NCI-H2196 (cell line): Measurements from ENCODE around the gene CFAP119.
A peak's percentile ranks its signal among the peaks of the same experiment; 100 is the strongest.

Experiments used
- DNase-seq: peaks from one replicate; lab custom pipeline; 2025; ENCODE audit not compliant: unreplicated experiment; lab: John Stamatoyannopoulos, UW

CFAP119 gene

GRCh38 chr16:30762991-30763725 is 1.3 kb upstream of the CFAP119 start:
- no peak for DNase-seq

GRCh38 chr16:30761427-30761927 is 385 bp downstream of the CFAP119 start:
- DNase-seq = no peak

DNA sequence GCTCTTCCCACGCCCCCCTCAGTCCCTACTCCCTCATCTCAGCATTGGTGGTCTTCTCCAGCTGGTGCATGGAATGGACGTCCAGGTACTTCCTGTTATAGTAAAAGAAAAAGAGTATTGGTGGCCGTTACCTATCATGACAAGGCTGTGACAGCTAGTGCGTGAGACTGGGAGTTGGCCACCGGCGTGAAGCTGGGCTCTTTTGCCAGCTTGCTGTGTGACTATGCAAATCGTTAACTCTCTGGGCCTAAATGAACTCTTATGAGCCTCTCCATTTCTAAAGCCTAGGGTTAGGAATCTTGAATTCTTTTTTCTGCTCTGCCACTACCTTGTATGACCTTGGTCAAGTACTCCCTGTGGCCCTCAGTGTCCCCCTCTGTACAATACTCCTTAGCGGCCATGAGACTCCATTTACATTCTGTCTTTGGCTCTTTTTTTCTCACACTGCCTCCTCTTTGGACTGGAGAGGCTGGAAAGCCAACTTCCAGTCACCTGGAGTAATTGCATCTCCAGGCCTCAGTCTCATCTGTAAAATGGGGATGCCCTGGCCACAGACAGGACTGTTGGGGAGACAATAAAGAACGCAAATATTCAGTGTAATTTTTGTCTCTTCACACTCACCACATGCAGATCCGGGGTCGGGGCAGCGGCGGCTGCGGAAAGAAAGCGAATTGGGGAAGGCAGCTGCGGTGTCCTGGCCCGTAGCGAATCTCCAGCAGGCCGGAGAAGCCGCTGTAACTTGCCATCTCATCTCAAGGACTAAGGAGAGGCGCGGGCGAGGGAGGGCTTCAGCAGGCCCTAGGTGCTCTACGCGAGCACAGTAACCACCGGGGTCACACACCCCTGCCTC is 1.1 kb downstream of the CFAP119 start:
- no peak for DNase-seq

- no peak for DNase-seq
Measured at GRCh38 chr16:30760001-30760559, 1.8 kb downstream of the CFAP119 start.

DNA sequence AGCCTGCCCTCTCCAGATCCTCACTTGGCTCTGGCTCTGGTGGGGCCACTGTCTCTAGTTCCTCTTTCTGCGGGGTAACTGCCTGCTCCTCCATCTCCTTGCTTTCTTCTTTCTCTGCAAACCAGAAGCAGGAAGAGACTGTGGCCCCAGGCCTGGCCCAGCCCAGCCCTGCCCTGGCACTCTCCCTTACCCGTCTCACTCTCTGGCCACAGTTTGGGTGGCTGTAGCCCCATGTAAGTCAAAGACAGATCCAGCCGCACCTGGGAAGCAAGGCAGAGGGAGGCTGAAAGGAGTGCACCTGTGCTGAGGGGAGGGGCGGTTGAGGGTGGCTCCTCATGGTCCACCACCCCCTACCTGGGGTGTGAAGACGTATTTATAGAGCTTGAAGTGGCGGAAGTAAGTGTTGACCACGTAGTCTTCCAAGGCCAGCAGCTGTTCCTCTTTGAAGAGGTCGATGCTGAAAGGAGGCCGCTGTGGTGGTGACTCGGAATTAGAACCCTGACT is 2.8 kb downstream of the CFAP119 start:
- DNase-seq = no peak

DNA sequence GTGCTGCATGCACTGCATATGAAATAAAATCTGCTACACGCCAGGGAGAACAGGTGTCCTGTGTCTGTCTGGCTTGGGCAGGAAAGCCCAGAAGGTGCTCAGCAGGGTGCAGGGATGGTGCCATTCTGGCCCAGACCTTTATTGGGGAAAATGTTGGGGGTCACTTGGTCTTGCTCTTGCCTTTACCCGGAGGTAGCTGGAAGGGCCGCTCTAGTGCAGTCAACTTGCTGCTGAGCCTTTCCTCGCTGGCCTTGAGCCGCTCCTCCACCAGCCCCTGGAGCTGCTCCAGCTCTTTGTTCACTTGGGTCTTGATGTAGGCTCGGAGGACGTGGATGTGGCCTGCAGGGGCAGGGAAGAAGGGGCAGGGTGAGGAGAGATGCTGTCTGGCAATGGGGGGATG is 4.5 kb downstream of the CFAP119 start:
- no peak for DNase-seq

DNA sequence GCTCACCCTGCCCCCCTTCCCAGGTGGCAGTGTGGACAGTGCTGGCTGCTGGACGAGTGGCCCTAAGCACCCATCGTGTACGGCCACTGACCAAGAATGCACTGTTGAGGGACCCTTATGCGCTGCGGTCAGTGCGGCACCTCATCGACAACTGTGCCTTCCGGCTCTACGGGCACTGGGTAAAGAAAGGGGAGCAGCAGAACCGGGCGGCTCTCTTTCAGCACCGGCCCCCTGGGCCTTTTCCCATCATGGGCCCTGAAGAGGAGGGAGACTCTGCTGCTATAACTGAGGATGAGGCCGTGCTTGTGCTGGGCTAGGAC is 5.1 kb downstream of the CFAP119 start:
- DNase-seq = no peak

GRCh38 chr16:30755955-30756780 is 5.7 kb downstream of the CFAP119 start:
- no peak for DNase-seq

DNA sequence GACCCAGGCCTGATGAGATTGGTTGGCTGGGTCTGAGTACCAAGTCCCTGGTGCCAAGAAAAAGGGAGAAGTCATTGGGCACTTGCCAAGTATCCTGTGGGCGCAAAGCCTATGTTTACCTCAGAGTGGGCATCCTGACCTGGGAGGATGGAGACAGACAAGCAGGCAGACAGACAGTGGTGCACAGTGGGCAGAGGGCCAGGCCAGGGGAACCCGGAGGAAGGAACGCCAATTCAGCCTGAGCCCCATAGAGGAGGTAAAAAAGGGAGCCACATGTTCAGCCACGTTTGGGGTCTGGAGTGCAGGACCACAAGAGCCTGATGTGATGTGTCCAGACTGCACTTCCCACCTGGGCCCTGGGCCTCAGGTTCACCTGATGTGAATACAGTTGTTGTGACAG is 8.3 kb downstream of the CFAP119 start:
- DNase-seq = no peak

GRCh38 chr16:30750876-30751465 is 10.9 kb downstream of the CFAP119 start:
- no peak for DNase-seq

- DNase-seq = no peak
Measured at GRCh38 chr16:30750201-30750600, 11.7 kb downstream of the CFAP119 start.

DNA sequence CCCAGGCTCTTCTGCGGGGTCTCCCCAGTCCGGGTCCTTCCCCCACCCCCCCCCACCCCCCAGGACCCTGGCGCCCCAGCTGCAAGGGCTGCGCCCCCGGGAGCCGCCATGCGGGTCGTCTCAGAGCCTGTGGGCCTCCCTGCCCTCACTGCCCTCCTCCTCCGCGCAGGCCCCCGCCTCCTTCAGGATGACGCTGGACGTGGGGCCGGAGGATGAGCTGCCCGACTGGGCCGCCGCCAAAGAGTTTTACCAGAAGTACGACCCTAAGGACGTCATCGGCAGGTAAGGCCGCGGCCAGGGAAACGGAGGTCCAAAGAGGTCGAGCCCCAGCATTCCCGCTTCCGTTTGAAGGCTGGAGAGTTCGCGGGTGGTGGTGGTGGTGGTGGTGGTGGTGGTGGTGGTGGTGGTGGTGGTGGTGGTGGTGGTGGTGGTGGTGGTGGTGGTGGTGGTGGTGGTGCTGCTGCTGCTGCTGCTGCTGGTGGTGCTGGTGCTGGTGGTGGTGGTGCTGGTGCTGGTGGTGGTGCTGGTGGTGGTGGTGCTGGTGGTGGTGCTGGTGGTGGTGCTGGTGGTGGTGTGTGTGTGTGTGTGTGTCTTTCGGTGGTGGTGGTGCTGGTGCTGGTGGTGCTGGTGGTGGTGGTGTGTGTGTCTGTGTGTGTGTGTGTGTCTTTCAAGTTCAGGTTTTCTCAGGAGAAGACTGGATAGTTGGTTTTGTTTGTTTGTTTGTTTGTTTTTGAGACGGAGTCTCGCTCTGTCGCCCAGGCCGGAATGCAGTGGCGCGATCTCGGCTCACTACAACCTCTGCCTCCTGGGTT is 13.0 kb downstream of the CFAP119 start:
- DNase-seq = peak; percentile 27

GRCh38 chr16:30747799-30748633 is 13.8 kb downstream of the CFAP119 start, which contains the start of gene PHKG2:
TSS of gene PHKG2 (plus strand) at chr16:30748425. CDS start at chr16:30748821, 396 bp downstream.
- DNase-seq = peak; percentile 100

GRCh38 chr16:30747331-30747730 is 14.5 kb downstream of the CFAP119 start:
- DNase-seq = peak; percentile 10

- DNase-seq = no peak
Measured at GRCh38 chr16:30746638-30747175, 15.2 kb downstream of the CFAP119 start.

DNA sequence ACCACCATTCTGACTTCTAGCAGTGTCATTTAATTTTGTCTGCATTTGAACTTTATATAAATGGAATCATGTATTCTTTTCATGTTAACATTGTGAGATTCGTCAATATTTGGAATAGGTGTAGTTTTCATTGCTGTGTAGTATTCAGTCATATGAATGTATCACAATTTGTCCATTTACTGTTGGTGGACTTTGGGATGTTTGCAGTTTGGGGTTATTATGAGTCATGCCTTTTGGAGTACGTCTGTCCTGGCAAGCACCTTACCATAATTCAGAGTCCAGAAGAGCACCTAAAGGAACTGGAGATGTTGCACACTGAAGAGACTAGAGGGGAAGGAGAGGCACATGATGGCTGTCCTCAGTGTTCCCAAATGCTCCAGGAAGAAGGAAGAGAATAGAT is 16.8 kb downstream of the CFAP119 start:
- no peak for DNase-seq

- no peak for DNase-seq
Measured at GRCh38 chr16:30744183-30744582, 17.7 kb downstream of the CFAP119 start.

- DNase-seq = no peak
Measured at GRCh38 chr16:30743716-30744115, 18.1 kb downstream of the CFAP119 start.
